GM19468 (cell line): Measurements from ENCODE around the gene SAPCD2.

ENCODE experiments used
- ATAC-seq: cut with Tn5 transposase; IDR thresholded peaks from one replicate; pipeline ENCODE4 v1.9.1; 2021; ENCODE audit warnings: mild to moderate bottlenecking, moderate library complexity, moderate number of reproducible peaks; ENCODE audit not compliant: unreplicated experiment; ENCODE audit errors: extremely low read depth

The SAPCD2 gene

GRCh38 chr9:137021979-137022661 lies 48.2 kb downstream of the SAPCD2 start:
- ATAC-seq: no peak

GRCh38 chr9:137021568-137021978 lies 48.8 kb downstream of the SAPCD2 start:
- ATAC-seq: no peak

GRCh38 chr9:137020771-137021567 lies 49.4 kb downstream of the SAPCD2 start:
- ATAC-seq: no peak

GRCh38 chr9:137019891-137020683 lies 50.3 kb downstream of the SAPCD2 start:
- no peak for ATAC-seq

- no peak for ATAC-seq
Measured at GRCh38 chr9:137018761-137019559, 51.4 kb downstream of the SAPCD2 start.

- ATAC-seq: no peak
Measured at GRCh38 chr9:137017791-137018497, 52.4 kb downstream of the SAPCD2 start.

GRCh38 chr9:137017071-137017470 lies 53.3 kb downstream of the SAPCD2 start:
- no peak for ATAC-seq

- no peak for ATAC-seq
Measured at GRCh38 chr9:137016436-137016835, 53.9 kb downstream of the SAPCD2 start.

GRCh38 chr9:137015976-137016375 lies 54.4 kb downstream of the SAPCD2 start:
- no peak for ATAC-seq

- ATAC-seq: no peak
Measured at GRCh38 chr9:137015540-137015930, 54.8 kb downstream of the SAPCD2 start.

GRCh38 chr9:137014776-137015539 lies 55.4 kb downstream of the SAPCD2 start:
- no peak for ATAC-seq

- ATAC-seq: no peak
Measured at GRCh38 chr9:137014166-137014565, 56.2 kb downstream of the SAPCD2 start.

GRCh38 chr9:137013571-137013940 lies 56.8 kb downstream of the SAPCD2 start:
- no peak for ATAC-seq

GRCh38 chr9:137012694-137013570 lies 57.4 kb downstream of the SAPCD2 start:
- ATAC-seq: no peak
